Endodermal cell (in vitro differentiated cells): ENCODE results near the gene ACKR2. TPM values are rescaled to one million over a fixed set of nuclear protein-coding genes. Genes with fewer than 3 reads are reported as not detected.

Experiments used
- DNase-seq: peaks from one replicate; pipeline ENCODE4 v3.0.0-alpha.2; 2017
- H3K27ac ChIP-seq: 2 replicates; pipeline ENCODE4 v1.5.1; 2013; ENCODE audit warnings: mild to moderate bottlenecking, low read depth, low read length, moderate library complexity
- H3K27me3 ChIP-seq: 2 replicates; pipeline ENCODE4 v1.6.1; 2013; ENCODE audit warnings: mild to moderate bottlenecking, low read length, moderate library complexity; ENCODE audit not compliant: insufficient read depth, control insufficient read depth, poor library complexity, severe bottlenecking
- H3K36me3 ChIP-seq: 2 replicates; pipeline ENCODE4 v1.7.0; 2013; ENCODE audit warnings: mild to moderate bottlenecking, low read length, moderate library complexity; ENCODE audit not compliant: control insufficient read depth, insufficient read depth
- H3K4me1 ChIP-seq: one replicate; pipeline ENCODE4 v1.7.0; 2013; ENCODE audit warnings: low read length; ENCODE audit not compliant: control insufficient read depth, insufficient read depth
- H3K4me3 ChIP-seq: 2 replicates; pipeline ENCODE4 v1.5.1; 2013; ENCODE audit warnings: mild to moderate bottlenecking, low read length, moderate library complexity
- H3K9ac ChIP-seq: 2 replicates; pipeline ENCODE4 v1.6.1; 2013; ENCODE audit warnings: mild to moderate bottlenecking, low read length, moderate library complexity; ENCODE audit not compliant: poor library complexity, severe bottlenecking; ENCODE audit errors: extremely low read depth
- H3K9me3 ChIP-seq: 2 replicates; pipeline ENCODE4 v1.6.1; 2013; ENCODE audit warnings: mild to moderate bottlenecking, low read length, moderate library complexity; ENCODE audit not compliant: control insufficient read depth
- H3K27ac Mint-ChIP-seq: 2 replicates; pipeline ENCODE4 v1.8.0; 2020; ENCODE audit warnings: mixed read lengths
- H3K27me3 Mint-ChIP-seq: 2 replicates; pipeline ENCODE4 v1.8.0; 2021; ENCODE audit warnings: mild to moderate bottlenecking, mixed read lengths; ENCODE audit not compliant: insufficient read depth
- H3K36me3 Mint-ChIP-seq: 2 replicates; pipeline ENCODE4 v1.8.0; 2020; ENCODE audit warnings: low read depth, mixed read lengths
- H3K4me1 Mint-ChIP-seq: 2 replicates; pipeline ENCODE4 v1.8.0; 2020; ENCODE audit warnings: mixed read lengths
- H3K4me3 Mint-ChIP-seq: 2 replicates; pipeline ENCODE4 v1.8.0; 2020; ENCODE audit warnings: mild to moderate bottlenecking, moderate library complexity, mixed read lengths
- H3K9me3 Mint-ChIP-seq: 2 replicates; pipeline ENCODE4 v1.8.0; 2020; ENCODE audit warnings: mild to moderate bottlenecking, mixed read lengths
- WGBS, 2 experiments: methylation state at CpG; one replicate each; pipeline versions ENCODE4 v1.1.5 to v1.1.7; 2013; ENCODE audit warnings: missing lambda C conversion rate in 2 of 2, mixed read lengths in 1 of 2; ENCODE audit not compliant: insufficient coverage in 1 of 2, insufficient read length in 1 of 2; 5-methylcytosine and 5-hydroxymethylcytosine counted together
- long read RNA-seq, 4 experiments: library from polyadenylated mRNA in 2 of 4; library from RNA in 1 of 4; library from capped mRNA in 1 of 4; stranded (forward) in 3 of 4; unstranded in 1 of 4; transcript quantifications; one replicate each; pipeline ENCODE4 v2.0.0, GENCODE V29; 2020 to 2021; ENCODE audit warnings: inconsistent platforms in 1 of 4
- polyA plus RNA-seq, 2 experiments: library from polyadenylated mRNA; stranded (reverse); fragments of 50-300 nt; gene quantifications; one replicate each; pipeline ENCODE4 v1.2.3, GENCODE V29; 2013
- total RNA-seq, 2 donors: library from RNA; stranded (reverse); fragmentation: NEBNext Ultra II Directional in 1 of 2; extraction: Animal tissue kit (Norgen Biotek cat#: 25700) in 1 of 2; gene quantifications; 2 replicates in 1 of 2; 3 replicates in 1 of 2; pipeline ENCODE4 v1.2.1, GENCODE V29; 2021
- TF ChIP-seq, protein P1 (sequence below): fragments of 200-600 bp; sonication (generic); conservative IDR thresholded peaks from 2 replicates; pipeline ENCODE4 v1.5.0; 2021; ENCODE audit warnings: antibody characterized with exemption, mild to moderate bottlenecking

Gene ACKR2, protein sequence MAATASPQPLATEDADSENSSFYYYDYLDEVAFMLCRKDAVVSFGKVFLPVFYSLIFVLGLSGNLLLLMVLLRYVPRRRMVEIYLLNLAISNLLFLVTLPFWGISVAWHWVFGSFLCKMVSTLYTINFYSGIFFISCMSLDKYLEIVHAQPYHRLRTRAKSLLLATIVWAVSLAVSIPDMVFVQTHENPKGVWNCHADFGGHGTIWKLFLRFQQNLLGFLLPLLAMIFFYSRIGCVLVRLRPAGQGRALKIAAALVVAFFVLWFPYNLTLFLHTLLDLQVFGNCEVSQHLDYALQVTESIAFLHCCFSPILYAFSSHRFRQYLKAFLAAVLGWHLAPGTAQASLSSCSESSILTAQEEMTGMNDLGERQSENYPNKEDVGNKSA
- 1 to 10 TPM; 1.1 TPM for total RNA-seq
- polyA plus RNA-seq (2013, experiment 1 of 2), result 0.14 TPM
- polyA plus RNA-seq (2013, experiment 2 of 2), result 0.33 TPM
- long read RNA-seq, experiment 1, result 0 reads
- long read RNA-seq, experiment 2, partial matches to known transcripts, result 0 of 1 reads
- long read RNA-seq, experiment 2, other reads (novel, unspliced or antisense), result 1 of 1 reads
- long read RNA-seq, experiment 3, partial matches to known transcripts, result 0 of 3 reads
- long read RNA-seq, experiment 3, other reads (novel, unspliced or antisense), result 3 of 3 reads
- long read RNA-seq, experiment 4, partial matches to known transcripts, result 1 of 3 reads
- long read RNA-seq, experiment 4, other reads (novel, unspliced or antisense), result 2 of 3 reads

DNA sequence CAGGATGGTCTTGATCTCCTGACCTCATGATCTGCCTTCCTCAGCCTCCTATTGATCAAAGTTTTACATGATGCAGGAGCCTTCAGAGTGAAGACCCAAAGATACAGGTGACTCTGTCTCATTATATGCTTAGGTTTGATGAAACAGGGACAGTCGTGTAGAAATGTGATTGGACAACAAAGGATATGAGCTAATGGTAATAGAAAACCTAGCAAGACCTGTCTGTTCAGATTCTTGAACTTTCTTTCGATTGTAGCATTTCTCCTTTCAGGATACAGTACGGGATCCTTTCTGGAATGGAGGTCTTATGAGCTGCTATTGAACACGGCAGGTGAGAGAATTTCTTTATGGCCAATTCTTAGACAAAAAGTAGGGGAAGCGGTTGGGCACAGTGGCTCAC is at the start of gene ACKR2:
Gene ACKR2 (plus strand): TSS at position 244 of the 400 bp plus-strand sequence. CDS start 55,058 bp downstream, outside the sequence.
- H3K27ac Mint-ChIP-seq, result no peak within 1 kb of the TSS
- H3K27me3 Mint-ChIP-seq, result no peaks in the 10 kb centered on the region
- H3K4me1 Mint-ChIP-seq, result peaks cover 20% of the 10 kb centered on the region
- no peak within 1 kb of the TSS for H3K27ac ChIP-seq
- peaks cover 3% of the 10 kb centered on the region for H3K4me1 ChIP-seq
- H3K4me3 ChIP-seq, result no peak within 1 kb of the TSS
- no peak within 1 kb of the TSS for H3K4me3 Mint-ChIP-seq
- H3K9me3 Mint-ChIP-seq, result peaks cover 14% of the 10 kb centered on the region
- peaks cover 6% of the 10 kb centered on the region for H3K36me3 Mint-ChIP-seq
- WGBS, 2 experiments, result 88 to 97% methylated on average over 5 of the region's 5 CpGs
- H3K27me3 ChIP-seq, result no peaks in the 10 kb centered on the region
- no peaks in the 10 kb centered on the region for H3K36me3 ChIP-seq
- H3K9me3 ChIP-seq, result peaks cover 20% of the 10 kb centered on the region
- TF ChIP-seq, protein P1, sequence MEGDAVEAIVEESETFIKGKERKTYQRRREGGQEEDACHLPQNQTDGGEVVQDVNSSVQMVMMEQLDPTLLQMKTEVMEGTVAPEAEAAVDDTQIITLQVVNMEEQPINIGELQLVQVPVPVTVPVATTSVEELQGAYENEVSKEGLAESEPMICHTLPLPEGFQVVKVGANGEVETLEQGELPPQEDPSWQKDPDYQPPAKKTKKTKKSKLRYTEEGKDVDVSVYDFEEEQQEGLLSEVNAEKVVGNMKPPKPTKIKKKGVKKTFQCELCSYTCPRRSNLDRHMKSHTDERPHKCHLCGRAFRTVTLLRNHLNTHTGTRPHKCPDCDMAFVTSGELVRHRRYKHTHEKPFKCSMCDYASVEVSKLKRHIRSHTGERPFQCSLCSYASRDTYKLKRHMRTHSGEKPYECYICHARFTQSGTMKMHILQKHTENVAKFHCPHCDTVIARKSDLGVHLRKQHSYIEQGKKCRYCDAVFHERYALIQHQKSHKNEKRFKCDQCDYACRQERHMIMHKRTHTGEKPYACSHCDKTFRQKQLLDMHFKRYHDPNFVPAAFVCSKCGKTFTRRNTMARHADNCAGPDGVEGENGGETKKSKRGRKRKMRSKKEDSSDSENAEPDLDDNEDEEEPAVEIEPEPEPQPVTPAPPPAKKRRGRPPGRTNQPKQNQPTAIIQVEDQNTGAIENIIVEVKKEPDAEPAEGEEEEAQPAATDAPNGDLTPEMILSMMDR, result no peak
- H3K9ac ChIP-seq, result no peak within 1 kb of the TSS
- no peak for DNase-seq

DNA sequence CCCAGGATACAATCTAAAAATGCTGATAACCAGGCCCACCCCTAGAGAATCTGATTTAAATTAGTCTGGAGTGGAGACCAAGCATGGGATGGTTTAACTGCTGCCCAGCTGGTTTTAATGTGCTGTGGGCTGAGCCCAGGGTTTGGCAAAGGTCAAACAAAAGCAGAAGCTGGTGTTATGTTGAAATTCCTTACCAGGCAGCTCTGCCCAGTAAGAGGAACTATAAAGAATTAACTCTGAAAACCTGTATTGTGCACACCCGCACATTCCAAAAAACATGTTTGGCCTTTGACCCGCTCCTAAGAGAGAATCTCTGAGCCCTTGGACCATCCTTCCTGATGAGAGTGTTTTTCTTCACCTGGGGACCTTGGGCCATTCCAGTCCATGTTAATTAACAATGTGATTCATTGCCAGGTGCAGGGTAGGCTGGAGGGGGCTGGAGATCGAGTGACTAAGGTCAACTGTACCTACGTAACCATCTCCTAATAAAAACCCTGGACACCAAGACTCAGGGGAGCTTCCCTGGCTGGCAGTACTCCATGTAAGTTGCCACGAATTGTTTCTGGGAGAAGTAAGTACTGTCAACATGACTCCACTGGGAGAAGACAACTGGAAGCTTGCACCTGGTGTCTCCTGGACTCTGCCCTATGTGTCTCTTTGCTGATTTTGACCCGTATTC is 47.1 kb upstream of the ACKR2 start:
- Mint-ChIP-seq H3K27ac (no peak overlapping the region), H3K9me3 (no peaks in the 10 kb centered on the region), H3K36me3 (no peaks in the 10 kb centered on the region), H3K4me1 (no peaks in the 10 kb centered on the region), H3K4me3 (no peak overlapping the region), H3K27me3 (peaks cover 10% of the 10 kb centered on the region)
- TF ChIP-seq, protein P1, result no peak
- 93 to 96% methylated on average over 5 to 6 of the region's 6 CpGs for WGBS, 2 experiments
- H3K27me3 ChIP-seq, result no peaks in the 10 kb centered on the region
- H3K4me3 ChIP-seq, result no peak overlapping the region
- no peak for DNase-seq
- no peak overlapping the region for H3K27ac ChIP-seq
- peaks cover 11% of the 10 kb centered on the region for H3K9me3 ChIP-seq
- no peaks in the 10 kb centered on the region for H3K4me1 ChIP-seq
- H3K9ac ChIP-seq, result no peak overlapping the region
- no peaks in the 10 kb centered on the region for H3K36me3 ChIP-seq

DNA sequence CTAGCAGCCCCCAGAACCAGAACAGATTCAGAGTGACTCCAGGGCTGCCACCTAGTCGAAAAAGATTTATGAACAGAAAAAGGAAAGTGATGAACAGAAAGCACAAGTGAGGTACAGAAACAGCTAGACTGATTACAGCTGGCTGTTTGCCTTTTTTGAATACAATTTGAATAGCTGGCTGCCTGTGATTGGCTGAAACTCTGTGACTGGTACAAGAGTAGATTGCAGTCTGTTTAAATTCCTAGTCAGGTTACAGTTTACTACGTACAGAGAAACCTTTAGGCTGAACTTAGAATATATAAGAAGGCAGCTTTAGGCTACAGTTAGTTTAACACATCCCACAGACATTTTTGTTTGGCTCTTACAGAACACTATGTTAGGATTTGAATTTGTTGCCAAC is 46.2 kb upstream of the ACKR2 start:
- H3K9ac ChIP-seq, result no peak overlapping the region
- H3K36me3 ChIP-seq, result no peaks in the 10 kb centered on the region
- H3K27me3 ChIP-seq, result no peaks in the 10 kb centered on the region
- no peaks in the 10 kb centered on the region for H3K4me1 ChIP-seq
- H3K4me3 Mint-ChIP-seq, result no peak overlapping the region
- H3K9me3 ChIP-seq, result peaks cover 11% of the 10 kb centered on the region
- H3K27me3 Mint-ChIP-seq, result peaks cover 10% of the 10 kb centered on the region
- H3K4me1 Mint-ChIP-seq, result no peaks in the 10 kb centered on the region
- WGBS, 2 experiments, result 83 to 100% methylated on average over 2 of the region's 2 CpGs
- no peak overlapping the region for H3K4me3 ChIP-seq
- no peak overlapping the region for H3K27ac Mint-ChIP-seq
- no peaks in the 10 kb centered on the region for H3K9me3 Mint-ChIP-seq
- TF ChIP-seq, protein P1, result no peak
- H3K27ac ChIP-seq, result no peak overlapping the region
- no peak for DNase-seq
- H3K36me3 Mint-ChIP-seq, result no peaks in the 10 kb centered on the region
